Stimulated activated naive CD8-positive, alpha-beta T cell treated with anti-CD3 and anti-CD28 coated beads, Interleukin-15, Interleukin-2, amounts not matched to agents 100 ng/mL and 50 ng/mL, for 24 hours (primary cell): ENCODE results near the gene STX12.
"Not testable (repeated sequence)": the region's sequence is repeated elsewhere in the genome, so short reads cannot be mapped to it uniquely, and the experiment has no call there.

Experiments used
- H3K27ac Mint-ChIP-seq: one replicate; pipeline ENCODE4 v1.8.0; 2021; ENCODE audit warnings: mild to moderate bottlenecking, mixed read lengths
- H3K27me3 Mint-ChIP-seq: one replicate; pipeline ENCODE4 v1.8.0; 2021; ENCODE audit warnings: mixed read lengths
- H3K36me3 Mint-ChIP-seq: one replicate; pipeline ENCODE4 v1.8.0; 2021; ENCODE audit warnings: low read depth, mixed read lengths
- H3K4me1 Mint-ChIP-seq: one replicate; pipeline ENCODE4 v1.8.0; 2021; ENCODE audit warnings: low read depth, mixed read lengths
- H3K4me3 Mint-ChIP-seq: one replicate; pipeline ENCODE4 v1.8.0; 2021; ENCODE audit warnings: mild to moderate bottlenecking, mixed read lengths
- H3K9me3 Mint-ChIP-seq: one replicate; pipeline ENCODE4 v1.8.0; 2021; ENCODE audit warnings: mixed read lengths

STX12 gene

DNA sequence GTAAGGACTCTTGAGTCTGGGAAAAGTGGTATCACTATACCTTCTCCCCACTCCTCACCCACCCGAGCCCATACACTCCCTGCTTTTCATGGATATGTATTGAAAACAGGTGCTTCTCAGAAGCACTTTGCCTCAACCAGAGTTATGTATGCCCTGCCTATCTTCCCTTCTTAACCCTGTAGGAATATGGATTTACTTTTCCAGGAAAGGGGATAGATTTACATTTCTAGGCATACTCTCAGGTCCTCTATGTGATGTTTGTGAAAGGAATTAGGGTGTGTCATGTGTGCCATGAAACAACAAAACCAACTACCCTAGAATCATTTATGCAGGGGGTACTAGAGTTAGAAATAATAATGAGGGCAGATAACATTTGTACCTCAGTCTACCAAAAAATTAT, 11.0 kb upstream of the STX12 start:
- Mint-ChIP-seq H3K27me3 (no peaks in the 10 kb centered on the region), H3K4me1 (no peaks in the 10 kb centered on the region), H3K4me3 (no peak overlapping the region), H3K27ac (no peak overlapping the region), H3K9me3 (no peaks in the 10 kb centered on the region), H3K36me3 (peaks cover 9% of the 10 kb centered on the region)

DNA sequence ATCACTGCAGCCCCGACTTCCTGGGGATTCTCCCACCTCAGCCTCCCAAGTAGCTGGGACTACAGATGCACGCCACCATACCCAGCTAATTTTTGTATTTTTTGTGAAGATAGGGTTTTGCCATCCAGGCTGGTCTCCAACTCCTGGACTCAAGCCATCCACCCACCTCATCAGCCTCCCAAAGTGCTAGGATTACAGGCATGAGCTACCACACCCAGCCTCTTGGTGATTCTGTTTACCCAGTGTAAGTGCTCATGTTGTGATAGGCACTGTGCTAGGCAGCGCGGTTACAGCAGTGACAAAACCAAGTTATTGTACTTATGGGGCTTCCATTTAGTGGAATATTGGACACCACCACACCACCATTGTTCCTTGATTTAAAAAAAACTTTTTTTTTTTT, 9.7 kb upstream of the STX12 start:
- no peak overlapping the region for H3K27ac Mint-ChIP-seq
- H3K27me3 Mint-ChIP-seq: no peaks in the 10 kb centered on the region
- H3K4me3 Mint-ChIP-seq: no peak overlapping the region
- H3K36me3 Mint-ChIP-seq: peaks cover 5% of the 10 kb centered on the region
- H3K4me1 Mint-ChIP-seq: no peaks in the 10 kb centered on the region
- H3K9me3 Mint-ChIP-seq: no peaks in the 10 kb centered on the region

DNA sequence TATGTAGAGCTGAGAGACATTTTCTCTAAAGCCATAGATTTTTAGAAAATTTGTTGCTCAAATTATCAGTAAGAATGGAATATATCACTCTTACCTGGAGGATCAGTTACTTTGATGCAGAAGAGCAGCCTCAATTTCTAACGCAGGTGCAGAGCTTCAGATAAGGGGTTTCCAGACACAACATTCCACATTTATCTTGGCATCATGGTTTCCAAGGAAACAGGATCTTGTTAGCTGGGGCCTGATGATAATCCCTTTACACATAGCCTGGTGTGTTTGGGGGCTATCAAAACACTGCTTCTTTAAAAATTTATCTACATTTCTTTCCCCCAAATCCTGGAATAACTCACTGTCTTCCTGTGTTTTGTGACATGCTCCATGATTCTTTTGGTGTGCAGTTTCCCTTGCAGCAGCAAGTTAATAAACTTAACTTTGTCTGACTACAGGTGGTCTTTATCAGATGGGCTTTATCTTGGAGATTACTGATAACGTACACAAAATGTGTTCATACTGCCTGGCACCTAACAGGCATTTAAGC, 2.7 kb upstream of the STX12 start:
- Mint-ChIP-seq H3K27me3 (no peaks in the 10 kb centered on the region), H3K27ac (no peak overlapping the region), H3K9me3 (no peaks in the 10 kb centered on the region), H3K4me1 (peaks cover 24% of the 10 kb centered on the region), H3K4me3 (no peak overlapping the region), H3K36me3 (no peaks in the 10 kb centered on the region)

DNA sequence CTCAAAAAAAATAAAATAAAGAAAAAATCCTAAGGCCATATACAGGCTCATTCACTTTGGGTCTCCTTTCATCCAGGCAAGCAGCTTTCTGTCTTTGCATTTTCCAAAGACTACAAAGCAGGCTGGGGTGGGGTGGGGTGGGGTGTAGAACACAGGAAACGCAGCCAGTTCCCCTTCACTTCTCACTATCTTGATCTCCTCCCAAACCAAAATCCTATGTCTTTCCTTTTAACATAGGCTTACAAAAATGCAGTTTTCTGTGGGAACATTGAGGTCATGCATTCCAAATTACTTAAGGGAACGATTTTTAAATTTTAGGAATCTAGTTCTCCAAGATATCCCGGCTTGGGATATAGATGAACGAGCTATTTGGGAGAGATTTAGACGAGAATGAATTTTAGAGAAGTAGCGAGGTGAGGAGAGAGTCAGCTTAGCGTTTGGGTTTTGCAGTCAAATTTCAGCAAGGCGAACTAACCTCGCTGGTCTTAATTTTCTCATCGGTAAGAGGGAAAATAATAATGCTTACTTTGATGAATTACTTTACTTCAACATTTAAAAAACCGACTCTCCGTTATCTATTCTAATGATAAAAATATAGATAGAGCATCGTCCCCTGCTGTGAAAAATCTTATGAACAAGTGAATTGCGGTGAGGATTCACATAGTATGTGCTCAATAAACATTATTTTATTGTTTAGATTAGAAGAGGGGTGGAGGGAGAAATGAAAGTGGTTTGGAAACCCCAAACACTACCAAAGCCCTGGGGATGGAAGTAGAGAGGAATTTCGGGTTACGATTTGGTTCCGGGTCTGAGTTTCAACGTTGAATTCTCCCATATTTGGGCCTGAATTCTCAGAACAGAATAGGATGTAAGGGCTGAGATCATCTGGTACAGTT, 735 bp upstream of the STX12 start:
- Mint-ChIP-seq H3K4me3 (peak overlapping the region; percentile 92), H3K9me3 (no peaks in the 10 kb centered on the region), H3K36me3 (peaks cover 7% of the 10 kb centered on the region), H3K27me3 (no peaks in the 10 kb centered on the region), H3K27ac (peak overlapping the region; percentile 98), H3K4me1 (peaks cover 36% of the 10 kb centered on the region)

DNA sequence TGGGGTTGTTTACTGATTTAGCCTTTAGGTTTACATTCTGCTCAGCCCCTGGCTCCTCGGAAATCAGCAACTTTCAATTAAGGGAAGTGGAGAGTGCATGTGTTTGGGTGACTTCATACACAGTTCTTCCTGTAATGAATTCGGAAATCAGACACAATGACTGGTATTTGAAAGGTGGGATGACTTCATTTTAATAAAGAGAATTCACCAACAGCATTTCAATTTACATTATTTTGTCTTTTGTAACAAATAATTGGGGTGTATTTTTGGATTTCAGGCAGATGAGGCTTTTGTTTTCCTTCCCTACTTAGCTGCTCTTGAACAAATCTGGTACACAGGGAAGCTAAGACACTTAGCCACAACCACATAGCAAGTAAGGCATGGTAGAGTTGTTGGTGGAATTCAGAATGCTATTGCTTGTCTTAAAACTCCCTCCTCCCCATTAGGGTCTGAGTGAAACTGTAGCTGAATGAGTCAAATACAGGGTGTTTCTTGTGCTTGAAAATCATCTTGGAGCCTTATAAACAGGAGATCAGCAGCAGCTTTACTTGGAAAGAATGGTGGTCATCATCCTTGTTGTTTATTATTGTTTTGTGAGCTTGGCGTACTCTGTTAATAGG, 917 bp downstream of the STX12 start:
- no peaks in the 10 kb centered on the region for H3K9me3 Mint-ChIP-seq
- H3K4me3 Mint-ChIP-seq: peak overlapping the region; percentile 92
- H3K4me1 Mint-ChIP-seq: peaks cover 43% of the 10 kb centered on the region
- H3K27me3 Mint-ChIP-seq: no peaks in the 10 kb centered on the region
- H3K36me3 Mint-ChIP-seq: peaks cover 9% of the 10 kb centered on the region
- peak overlapping the region; percentile 90 for H3K27ac Mint-ChIP-seq

DNA sequence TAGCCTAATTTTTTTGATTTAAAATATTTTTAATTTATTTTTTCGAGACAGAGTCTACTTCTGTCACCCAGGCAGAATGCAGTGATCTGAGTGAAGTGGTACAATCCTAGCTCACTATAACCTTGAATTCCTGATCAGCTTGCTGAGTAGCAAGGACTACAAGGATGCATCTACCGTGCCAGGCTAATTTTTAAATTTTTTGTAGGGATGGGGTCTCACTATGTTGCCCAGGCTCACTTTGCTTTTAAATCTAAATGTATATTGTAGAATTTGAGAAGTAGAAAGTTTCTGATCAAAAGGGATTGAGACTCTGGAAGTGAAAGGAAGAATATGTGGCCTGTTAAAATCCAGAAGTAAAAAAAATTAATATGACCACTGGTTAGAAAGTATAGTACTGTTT, 1.6 kb downstream of the STX12 start:
- no peaks in the 10 kb centered on the region for H3K9me3 Mint-ChIP-seq
- peaks cover 43% of the 10 kb centered on the region for H3K4me1 Mint-ChIP-seq
- peak overlapping the region; percentile 36 for H3K27ac Mint-ChIP-seq
- no peak overlapping the region for H3K4me3 Mint-ChIP-seq
- no peaks in the 10 kb centered on the region for H3K27me3 Mint-ChIP-seq
- H3K36me3 Mint-ChIP-seq: peaks cover 12% of the 10 kb centered on the region

DNA sequence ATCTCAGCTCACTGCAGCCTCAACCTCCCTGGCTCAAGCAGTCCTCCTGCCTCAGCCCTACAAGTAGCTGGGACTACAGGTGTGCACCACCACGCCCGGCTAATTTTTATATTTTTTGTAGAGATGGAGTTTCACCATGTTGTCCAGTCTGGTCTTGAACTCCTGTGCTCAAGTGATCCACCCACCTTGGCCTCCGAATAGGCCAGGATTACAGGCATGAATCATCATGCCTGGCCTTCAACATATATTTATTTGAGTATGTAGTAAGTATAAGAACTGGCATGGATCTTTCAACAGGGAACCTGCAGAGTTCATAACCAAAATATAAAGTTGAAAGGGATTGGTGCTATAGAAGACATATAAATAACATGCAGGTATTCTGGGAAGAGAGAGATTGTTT, 2.3 kb downstream of the STX12 start:
- not testable (repeated sequence) for H3K27me3 Mint-ChIP-seq, H3K27ac Mint-ChIP-seq, H3K9me3 Mint-ChIP-seq, H3K4me3 Mint-ChIP-seq
- peaks cover 43% of the 10 kb centered on the region for H3K4me1 Mint-ChIP-seq
- H3K36me3 Mint-ChIP-seq: peaks cover 14% of the 10 kb centered on the region

DNA sequence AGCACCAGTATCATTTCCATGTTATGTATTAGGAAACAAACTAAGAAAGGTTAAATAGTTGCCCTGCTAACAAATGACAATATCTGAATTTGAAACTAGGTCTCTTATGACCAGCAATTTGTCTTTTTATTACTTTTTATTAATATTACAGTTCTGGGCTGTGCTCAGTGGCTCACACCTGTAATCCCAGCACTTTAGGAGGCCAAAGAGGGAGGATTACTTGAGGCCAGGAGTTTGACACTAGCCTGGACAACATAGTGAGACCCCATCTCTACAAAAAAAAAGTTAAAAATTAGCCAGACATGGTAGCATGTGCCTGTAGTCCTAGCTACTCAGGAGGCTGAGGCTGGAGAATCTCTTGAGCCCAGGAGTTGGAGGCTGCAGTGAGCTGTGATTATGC, 3.3 kb downstream of the STX12 start:
- H3K27me3 Mint-ChIP-seq, H3K9me3 Mint-ChIP-seq, H3K4me3 Mint-ChIP-seq, H3K27ac Mint-ChIP-seq: not testable (repeated sequence)
- H3K36me3 Mint-ChIP-seq: peaks cover 14% of the 10 kb centered on the region
- peaks cover 43% of the 10 kb centered on the region for H3K4me1 Mint-ChIP-seq

DNA sequence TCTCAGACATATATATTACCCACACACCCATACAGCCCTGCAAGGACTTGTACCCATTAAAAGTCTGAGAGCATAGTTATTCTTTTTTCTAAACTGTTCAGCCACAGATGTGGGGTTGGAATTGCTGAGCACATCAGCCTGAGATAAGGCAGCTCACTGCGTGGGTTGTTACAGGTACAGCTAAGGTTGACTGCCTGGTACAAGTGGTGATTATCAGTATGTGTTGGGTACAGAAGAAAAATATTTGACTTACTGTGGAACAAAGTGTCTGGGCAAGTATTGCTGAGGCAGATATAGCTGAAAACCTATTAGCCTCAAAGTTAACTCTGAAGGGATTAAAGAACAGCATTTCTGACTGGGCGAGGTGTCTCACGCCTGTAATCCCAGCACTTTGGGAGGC, 5.0 kb downstream of the STX12 start:
- no peaks in the 10 kb centered on the region for H3K9me3 Mint-ChIP-seq
- H3K4me1 Mint-ChIP-seq: peaks cover 31% of the 10 kb centered on the region
- peaks cover 14% of the 10 kb centered on the region for H3K36me3 Mint-ChIP-seq
- no peak overlapping the region for H3K27ac Mint-ChIP-seq
- no peak overlapping the region for H3K4me3 Mint-ChIP-seq
- no peaks in the 10 kb centered on the region for H3K27me3 Mint-ChIP-seq

DNA sequence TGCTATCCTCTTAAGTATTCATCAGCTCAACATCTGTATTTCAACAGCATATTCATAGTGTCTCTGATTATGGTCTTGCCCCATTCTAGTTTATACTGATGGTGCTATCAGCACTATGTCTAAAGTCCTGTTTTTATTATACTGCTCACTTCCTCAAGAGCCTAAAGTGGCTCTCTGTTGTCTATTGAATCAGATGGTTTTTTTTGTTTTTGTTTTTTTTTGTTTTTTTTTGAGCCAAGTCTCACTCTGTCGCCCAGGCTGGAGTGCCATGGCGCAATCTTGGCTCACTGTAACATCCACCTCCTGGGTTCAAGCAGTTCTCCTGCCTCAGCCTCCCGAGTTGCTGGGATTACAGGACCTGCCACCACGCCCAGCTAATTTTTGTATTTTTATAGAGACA, 6.1 kb downstream of the STX12 start:
- Mint-ChIP-seq H3K36me3 (peaks cover 14% of the 10 kb centered on the region), H3K27me3 (no peaks in the 10 kb centered on the region), H3K4me3 (no peak overlapping the region), H3K4me1 (peaks cover 27% of the 10 kb centered on the region), H3K9me3 (no peaks in the 10 kb centered on the region), H3K27ac (no peak overlapping the region)

DNA sequence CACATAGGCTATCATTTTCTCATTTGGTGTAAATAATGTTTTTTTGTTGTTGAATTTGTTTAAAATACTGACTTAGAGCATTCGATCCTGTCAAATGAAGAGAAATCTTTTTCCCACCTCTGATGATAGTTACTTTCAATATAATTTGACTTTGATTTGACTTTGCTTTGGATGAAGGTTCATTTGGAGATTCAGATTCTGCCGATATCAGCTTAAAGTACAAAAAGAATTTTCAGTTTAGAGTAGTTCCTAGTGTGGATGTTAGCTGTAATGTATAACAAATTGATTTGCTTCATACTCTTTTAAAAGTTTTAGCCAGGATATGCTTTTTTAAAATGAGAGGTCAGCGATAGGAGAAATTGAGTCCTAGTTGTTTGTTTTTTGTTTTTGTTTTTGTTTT, 9.9 kb downstream of the STX12 start:
- H3K4me1 Mint-ChIP-seq: peaks cover 15% of the 10 kb centered on the region
- H3K4me3 Mint-ChIP-seq: no peak overlapping the region
- no peak overlapping the region for H3K27ac Mint-ChIP-seq
- no peaks in the 10 kb centered on the region for H3K9me3 Mint-ChIP-seq
- H3K27me3 Mint-ChIP-seq: no peaks in the 10 kb centered on the region
- H3K36me3 Mint-ChIP-seq: peaks cover 5% of the 10 kb centered on the region

DNA sequence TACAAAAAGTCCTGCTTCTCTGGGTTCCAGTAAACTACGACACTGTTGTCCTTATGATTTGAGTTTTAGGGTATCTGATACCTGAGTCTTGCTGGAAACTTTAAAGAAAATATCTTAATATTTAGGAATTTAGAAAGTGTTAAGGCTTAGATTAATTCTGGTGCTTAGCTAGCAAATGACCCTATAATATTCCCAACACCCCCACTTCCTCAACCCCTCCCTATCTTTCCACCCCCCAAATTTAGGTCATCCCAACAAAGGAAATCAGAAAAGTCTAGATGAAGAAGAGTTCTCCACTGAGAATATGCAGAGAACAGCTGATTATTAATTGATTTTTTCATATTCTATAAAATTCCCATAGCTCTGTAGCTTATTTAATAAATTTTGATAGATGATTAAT, 11.7 kb downstream of the STX12 start:
- Mint-ChIP-seq H3K27me3 (no peaks in the 10 kb centered on the region), H3K9me3 (no peaks in the 10 kb centered on the region), H3K36me3 (peaks cover 9% of the 10 kb centered on the region), H3K27ac (no peak overlapping the region), H3K4me1 (peaks cover 12% of the 10 kb centered on the region), H3K4me3 (no peak overlapping the region)

DNA sequence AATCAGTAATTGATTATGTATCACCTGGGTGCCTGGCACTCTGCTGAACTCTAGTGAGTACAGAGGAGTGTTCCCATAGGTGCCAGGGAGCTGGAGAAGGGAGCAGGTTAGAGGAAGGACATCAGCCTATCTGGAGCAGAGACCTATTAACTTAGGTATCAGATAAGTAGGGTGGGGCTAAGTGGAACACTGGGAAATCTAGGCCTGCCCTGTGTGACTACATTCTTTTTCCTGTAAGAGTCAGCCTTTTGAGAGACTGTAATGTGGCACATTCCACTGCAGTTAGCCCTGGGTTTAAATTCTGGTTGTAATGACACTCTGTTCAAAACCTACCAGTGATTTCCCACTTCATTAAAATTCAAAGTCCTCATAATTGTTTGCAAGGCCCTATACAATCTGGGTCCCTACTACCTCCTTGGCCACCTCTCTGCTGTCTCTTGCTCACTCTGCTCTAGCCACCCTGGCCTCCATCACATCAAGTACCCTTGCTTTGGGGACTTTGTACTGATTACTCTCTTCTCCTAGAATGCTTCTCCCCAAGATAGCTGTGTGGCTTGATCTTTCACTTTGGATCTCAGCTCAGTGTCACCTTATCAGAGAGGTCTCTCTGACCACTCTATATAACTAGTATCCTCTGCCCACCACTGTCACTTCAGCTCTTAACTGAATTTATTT, 12.9 kb downstream of the STX12 start:
- Mint-ChIP-seq H3K27ac (no peak overlapping the region), H3K27me3 (no peaks in the 10 kb centered on the region), H3K4me3 (no peak overlapping the region), H3K36me3 (peaks cover 17% of the 10 kb centered on the region), H3K4me1 (peaks cover 12% of the 10 kb centered on the region), H3K9me3 (no peaks in the 10 kb centered on the region)

DNA sequence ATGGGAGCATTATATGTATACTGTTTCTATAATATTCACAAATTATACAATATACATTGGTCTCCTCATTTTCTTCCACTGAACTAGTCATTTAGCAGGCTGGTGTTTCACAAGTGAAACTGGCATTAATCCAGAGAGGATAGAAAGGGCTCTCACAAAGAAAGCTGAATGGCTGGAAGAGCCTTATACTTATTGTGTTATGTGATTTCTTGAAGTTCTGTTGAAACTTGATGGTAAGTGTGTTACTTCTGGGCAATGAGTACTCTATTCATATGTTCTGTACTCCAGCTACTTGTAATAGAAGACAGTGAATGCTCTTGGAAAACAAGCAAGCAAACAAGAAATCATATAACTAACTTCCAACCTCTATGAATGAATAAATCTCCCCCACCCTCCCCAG, 14.9 kb downstream of the STX12 start:
- Mint-ChIP-seq H3K27me3 (no peaks in the 10 kb centered on the region), H3K36me3 (peaks cover 17% of the 10 kb centered on the region), H3K4me3 (no peak overlapping the region), H3K27ac (no peak overlapping the region), H3K9me3 (no peaks in the 10 kb centered on the region), H3K4me1 (peaks cover 12% of the 10 kb centered on the region)

DNA sequence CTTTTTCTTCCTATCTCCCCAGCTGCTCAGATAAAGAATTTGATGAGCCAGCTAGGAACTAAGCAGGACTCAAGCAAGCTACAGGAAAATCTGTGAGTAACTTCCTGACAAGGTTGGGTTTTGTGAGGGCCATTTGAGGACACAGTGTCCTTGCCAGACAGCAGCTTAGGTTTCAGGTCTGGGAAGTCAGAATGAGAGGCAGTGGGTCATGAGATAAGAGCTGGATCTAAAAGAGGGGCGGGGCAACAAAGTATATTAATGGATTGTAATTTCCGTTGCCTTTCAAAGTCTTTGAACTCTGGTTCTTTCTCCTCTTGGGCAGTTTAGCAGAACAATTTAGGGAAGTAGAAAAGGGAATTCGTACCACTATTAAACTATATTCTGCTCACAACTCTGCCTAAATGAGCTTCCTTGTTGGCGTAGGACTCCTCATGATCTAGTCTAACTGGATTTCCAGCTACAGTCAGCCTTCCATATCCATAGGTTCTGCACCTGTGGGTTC, 16.6 kb downstream of the STX12 start:
- Mint-ChIP-seq H3K27ac (no peak overlapping the region), H3K4me1 (peaks cover 12% of the 10 kb centered on the region), H3K36me3 (peaks cover 26% of the 10 kb centered on the region), H3K4me3 (no peak overlapping the region), H3K27me3 (no peaks in the 10 kb centered on the region), H3K9me3 (no peaks in the 10 kb centered on the region)
